ENCODE results near the gene MXRA8. TPM values are rescaled to one million over a fixed set of nuclear protein-coding genes. Genes with fewer than 3 reads are reported as not detected.

Gene MXRA8
- total and polyA plus RNA-seq, 9 of the 15 experiments (the other 6 are each of a cell fraction or from before 2014, with no cell fraction given) = 0.66 to 11.3 (median 6.3) TPM

- TF ChIP-seq, protein P1, sequence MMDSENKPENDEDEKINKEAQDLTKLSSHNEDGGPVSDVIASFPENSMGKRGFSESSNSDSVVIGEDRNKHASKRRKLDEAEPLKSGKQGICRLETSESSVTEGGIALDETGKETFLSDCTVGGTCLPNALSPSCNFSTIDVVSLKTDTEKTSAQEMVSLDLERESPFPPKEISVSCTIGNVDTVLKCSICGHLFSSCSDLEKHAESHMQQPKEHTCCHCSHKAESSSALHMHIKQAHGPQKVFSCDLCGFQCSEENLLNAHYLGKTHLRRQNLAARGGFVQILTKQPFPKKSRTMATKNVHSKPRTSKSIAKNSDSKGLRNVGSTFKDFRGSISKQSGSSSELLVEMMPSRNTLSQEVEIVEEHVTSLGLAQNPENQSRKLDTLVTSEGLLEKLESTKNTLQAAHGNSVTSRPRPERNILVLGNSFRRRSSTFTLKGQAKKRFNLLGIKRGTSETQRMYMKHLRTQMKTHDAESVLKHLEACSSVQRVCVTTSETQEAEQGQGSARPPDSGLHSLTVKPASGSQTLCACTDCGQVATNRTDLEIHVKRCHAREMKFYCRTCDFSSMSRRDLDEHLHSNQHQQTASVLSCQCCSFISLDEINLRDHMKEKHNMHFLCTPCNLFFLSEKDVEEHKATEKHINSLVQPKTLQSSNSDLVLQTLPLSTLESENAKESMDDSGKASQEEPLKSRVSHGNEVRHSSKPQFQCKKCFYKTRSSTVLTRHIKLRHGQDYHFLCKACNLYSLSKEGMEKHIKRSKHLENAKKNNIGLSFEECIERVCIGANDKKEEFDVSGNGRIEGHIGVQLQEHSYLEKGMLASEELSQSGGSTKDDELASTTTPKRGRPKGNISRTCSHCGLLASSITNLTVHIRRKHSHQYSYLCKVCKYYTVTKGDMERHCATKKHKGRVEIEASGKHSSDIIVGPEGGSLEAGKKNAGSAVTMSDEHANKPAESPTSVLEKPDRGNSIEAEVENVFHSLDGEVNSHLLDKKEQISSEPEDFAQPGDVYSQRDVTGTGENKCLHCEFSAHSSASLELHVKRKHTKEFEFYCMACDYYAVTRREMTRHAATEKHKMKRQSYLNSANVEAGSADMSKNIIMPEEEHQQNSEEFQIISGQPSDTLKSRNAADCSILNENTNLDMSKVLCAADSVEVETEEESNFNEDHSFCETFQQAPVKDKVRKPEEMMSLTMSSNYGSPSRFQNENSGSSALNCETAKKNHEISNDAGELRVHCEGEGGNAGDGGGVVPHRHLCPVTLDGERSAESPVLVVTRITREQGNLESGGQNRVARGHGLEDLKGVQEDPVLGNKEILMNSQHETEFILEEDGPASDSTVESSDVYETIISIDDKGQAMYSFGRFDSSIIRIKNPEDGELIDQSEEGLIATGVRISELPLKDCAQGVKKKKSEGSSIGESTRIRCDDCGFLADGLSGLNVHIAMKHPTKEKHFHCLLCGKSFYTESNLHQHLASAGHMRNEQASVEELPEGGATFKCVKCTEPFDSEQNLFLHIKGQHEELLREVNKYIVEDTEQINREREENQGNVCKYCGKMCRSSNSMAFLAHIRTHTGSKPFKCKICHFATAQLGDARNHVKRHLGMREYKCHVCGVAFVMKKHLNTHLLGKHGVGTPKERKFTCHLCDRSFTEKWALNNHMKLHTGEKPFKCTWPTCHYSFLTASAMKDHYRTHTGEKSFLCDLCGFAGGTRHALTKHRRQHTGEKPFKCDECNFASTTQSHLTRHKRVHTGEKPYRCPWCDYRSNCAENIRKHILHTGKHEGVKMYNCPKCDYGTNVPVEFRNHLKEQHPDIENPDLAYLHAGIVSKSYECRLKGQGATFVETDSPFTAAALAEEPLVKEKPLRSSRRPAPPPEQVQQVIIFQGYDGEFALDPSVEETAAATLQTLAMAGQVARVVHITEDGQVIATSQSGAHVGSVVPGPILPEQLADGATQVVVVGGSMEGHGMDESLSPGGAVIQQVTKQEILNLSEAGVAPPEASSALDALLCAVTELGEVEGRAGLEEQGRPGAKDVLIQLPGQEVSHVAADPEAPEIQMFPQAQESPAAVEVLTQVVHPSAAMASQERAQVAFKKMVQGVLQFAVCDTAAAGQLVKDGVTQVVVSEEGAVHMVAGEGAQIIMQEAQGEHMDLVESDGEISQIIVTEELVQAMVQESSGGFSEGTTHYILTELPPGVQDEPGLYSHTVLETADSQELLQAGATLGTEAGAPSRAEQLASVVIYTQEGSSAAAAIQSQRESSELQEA (IDR thresholded peaks at IDR 0.05; ENCODE audit: low read depth) = no peak
- no peak for TF ChIP-seq MLX (CRISPR knock-in tag; conservative IDR thresholded peaks at IDR 0.05)
- TF ChIP-seq, protein P2, sequence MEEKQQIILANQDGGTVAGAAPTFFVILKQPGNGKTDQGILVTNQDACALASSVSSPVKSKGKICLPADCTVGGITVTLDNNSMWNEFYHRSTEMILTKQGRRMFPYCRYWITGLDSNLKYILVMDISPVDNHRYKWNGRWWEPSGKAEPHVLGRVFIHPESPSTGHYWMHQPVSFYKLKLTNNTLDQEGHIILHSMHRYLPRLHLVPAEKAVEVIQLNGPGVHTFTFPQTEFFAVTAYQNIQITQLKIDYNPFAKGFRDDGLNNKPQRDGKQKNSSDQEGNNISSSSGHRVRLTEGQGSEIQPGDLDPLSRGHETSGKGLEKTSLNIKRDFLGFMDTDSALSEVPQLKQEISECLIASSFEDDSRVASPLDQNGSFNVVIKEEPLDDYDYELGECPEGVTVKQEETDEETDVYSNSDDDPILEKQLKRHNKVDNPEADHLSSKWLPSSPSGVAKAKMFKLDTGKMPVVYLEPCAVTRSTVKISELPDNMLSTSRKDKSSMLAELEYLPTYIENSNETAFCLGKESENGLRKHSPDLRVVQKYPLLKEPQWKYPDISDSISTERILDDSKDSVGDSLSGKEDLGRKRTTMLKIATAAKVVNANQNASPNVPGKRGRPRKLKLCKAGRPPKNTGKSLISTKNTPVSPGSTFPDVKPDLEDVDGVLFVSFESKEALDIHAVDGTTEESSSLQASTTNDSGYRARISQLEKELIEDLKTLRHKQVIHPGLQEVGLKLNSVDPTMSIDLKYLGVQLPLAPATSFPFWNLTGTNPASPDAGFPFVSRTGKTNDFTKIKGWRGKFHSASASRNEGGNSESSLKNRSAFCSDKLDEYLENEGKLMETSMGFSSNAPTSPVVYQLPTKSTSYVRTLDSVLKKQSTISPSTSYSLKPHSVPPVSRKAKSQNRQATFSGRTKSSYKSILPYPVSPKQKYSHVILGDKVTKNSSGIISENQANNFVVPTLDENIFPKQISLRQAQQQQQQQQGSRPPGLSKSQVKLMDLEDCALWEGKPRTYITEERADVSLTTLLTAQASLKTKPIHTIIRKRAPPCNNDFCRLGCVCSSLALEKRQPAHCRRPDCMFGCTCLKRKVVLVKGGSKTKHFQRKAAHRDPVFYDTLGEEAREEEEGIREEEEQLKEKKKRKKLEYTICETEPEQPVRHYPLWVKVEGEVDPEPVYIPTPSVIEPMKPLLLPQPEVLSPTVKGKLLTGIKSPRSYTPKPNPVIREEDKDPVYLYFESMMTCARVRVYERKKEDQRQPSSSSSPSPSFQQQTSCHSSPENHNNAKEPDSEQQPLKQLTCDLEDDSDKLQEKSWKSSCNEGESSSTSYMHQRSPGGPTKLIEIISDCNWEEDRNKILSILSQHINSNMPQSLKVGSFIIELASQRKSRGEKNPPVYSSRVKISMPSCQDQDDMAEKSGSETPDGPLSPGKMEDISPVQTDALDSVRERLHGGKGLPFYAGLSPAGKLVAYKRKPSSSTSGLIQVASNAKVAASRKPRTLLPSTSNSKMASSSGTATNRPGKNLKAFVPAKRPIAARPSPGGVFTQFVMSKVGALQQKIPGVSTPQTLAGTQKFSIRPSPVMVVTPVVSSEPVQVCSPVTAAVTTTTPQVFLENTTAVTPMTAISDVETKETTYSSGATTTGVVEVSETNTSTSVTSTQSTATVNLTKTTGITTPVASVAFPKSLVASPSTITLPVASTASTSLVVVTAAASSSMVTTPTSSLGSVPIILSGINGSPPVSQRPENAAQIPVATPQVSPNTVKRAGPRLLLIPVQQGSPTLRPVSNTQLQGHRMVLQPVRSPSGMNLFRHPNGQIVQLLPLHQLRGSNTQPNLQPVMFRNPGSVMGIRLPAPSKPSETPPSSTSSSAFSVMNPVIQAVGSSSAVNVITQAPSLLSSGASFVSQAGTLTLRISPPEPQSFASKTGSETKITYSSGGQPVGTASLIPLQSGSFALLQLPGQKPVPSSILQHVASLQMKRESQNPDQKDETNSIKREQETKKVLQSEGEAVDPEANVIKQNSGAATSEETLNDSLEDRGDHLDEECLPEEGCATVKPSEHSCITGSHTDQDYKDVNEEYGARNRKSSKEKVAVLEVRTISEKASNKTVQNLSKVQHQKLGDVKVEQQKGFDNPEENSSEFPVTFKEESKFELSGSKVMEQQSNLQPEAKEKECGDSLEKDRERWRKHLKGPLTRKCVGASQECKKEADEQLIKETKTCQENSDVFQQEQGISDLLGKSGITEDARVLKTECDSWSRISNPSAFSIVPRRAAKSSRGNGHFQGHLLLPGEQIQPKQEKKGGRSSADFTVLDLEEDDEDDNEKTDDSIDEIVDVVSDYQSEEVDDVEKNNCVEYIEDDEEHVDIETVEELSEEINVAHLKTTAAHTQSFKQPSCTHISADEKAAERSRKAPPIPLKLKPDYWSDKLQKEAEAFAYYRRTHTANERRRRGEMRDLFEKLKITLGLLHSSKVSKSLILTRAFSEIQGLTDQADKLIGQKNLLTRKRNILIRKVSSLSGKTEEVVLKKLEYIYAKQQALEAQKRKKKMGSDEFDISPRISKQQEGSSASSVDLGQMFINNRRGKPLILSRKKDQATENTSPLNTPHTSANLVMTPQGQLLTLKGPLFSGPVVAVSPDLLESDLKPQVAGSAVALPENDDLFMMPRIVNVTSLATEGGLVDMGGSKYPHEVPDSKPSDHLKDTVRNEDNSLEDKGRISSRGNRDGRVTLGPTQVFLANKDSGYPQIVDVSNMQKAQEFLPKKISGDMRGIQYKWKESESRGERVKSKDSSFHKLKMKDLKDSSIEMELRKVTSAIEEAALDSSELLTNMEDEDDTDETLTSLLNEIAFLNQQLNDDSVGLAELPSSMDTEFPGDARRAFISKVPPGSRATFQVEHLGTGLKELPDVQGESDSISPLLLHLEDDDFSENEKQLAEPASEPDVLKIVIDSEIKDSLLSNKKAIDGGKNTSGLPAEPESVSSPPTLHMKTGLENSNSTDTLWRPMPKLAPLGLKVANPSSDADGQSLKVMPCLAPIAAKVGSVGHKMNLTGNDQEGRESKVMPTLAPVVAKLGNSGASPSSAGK (IDR thresholded peaks at IDR 0.05) = no peak
These were observed 11.9 kb downstream of the MXRA8 start (continued) for GRCh38 chr1:1346501-1346890.
